Uterus (tissue), 4 donors: ENCODE results near the gene ASB6. TPM values are rescaled to one million over a fixed set of nuclear protein-coding genes. Genes with fewer than 3 reads are reported as not detected.

ENCODE experiments used
- DNase-seq, 2 donors: peaks; one replicate each; pipeline ENCODE4 v3.0.0-alpha.2; 2019 to 2020
- H3K27ac ChIP-seq, 2 donors: fragments of 200-600 bp; sonication (generic); 1 replicate in 1 of 2; 2 replicates in 1 of 2; pipeline ENCODE4 v1.5.1; 2016 to 2018
- H3K27me3 ChIP-seq, 2 donors: fragments of 200-600 bp; sonication (generic); one replicate each; pipeline ENCODE4 v1.5.1; 2018 to 2019; ENCODE audit warnings: control low read depth in 1 of 2
- H3K36me3 ChIP-seq, 2 donors: fragments of 200-600 bp; sonication (generic); one replicate each; pipeline ENCODE4 v1.5.1; 2019; ENCODE audit warnings: control low read depth in 1 of 2
- H3K4me1 ChIP-seq, 2 donors: fragments of 200-600 bp; sonication (generic); one replicate each; pipeline ENCODE4 v1.5.1; 2018 to 2019; ENCODE audit warnings: control low read depth in 1 of 2
- H3K4me3 ChIP-seq, 2 donors: fragments of 200-600 bp; sonication (generic); 1 replicate in 1 of 2; 2 replicates in 1 of 2; pipeline ENCODE4 v1.5.1; 2018 to 2019; ENCODE audit warnings: mild to moderate bottlenecking in 1 of 2
- H3K9me3 ChIP-seq, 2 donors: fragments of 200-600 bp; sonication (generic); one replicate each; pipeline ENCODE4 v1.5.1; 2019; ENCODE audit warnings: control low read depth in 1 of 2
- POLR2A ChIP-seq, 2 donors: fragments of 450-650 bp; IDR thresholded peaks; one replicate each; pipeline ENCODE4 v1.6.1; 2016; ENCODE audit warnings: antibody characterized with exemption in 2 of 2, mild to moderate bottlenecking in 1 of 2, moderate library complexity in 1 of 2
- intact Hi-C: fragments of 100-400 bp; cut with DNase I; formaldehyde crosslinking; loops from one replicate; pipeline ENCODE4 v1.15.1; 2023; ENCODE audit warnings: low total_unique reads
- total RNA-seq, 4 donors: library from RNA; depleted of rRNA in 3 of 4; stranded (reverse); fragments of >200 nt in 3 of 4; gene quantifications; one replicate each; pipeline versions ENCODE4 v1.1.0 to v1.2.4, GENCODE V29; 2014 to 2023
- TF ChIP-seq, protein P1 (sequence below), 4 experiments: fragments of 200-600 bp in 2 of 4; fragments of 450-650 bp in 2 of 4; sonication (generic) in 2 of 4; IDR thresholded peaks; one replicate each; pipeline ENCODE4 v1.5.1; 2016 to 2019; ENCODE audit warnings: antibody characterized with exemption in 4 of 4, mild to moderate bottlenecking in 2 of 4, moderate library complexity in 1 of 4
- donor health status: DM: yes; HTN: yes; CAD: no.

ASB6 gene
- total RNA-seq, 4 donors from 2014 or later = 1.3 to 20.3 (median 8.5) TPM

DNA sequence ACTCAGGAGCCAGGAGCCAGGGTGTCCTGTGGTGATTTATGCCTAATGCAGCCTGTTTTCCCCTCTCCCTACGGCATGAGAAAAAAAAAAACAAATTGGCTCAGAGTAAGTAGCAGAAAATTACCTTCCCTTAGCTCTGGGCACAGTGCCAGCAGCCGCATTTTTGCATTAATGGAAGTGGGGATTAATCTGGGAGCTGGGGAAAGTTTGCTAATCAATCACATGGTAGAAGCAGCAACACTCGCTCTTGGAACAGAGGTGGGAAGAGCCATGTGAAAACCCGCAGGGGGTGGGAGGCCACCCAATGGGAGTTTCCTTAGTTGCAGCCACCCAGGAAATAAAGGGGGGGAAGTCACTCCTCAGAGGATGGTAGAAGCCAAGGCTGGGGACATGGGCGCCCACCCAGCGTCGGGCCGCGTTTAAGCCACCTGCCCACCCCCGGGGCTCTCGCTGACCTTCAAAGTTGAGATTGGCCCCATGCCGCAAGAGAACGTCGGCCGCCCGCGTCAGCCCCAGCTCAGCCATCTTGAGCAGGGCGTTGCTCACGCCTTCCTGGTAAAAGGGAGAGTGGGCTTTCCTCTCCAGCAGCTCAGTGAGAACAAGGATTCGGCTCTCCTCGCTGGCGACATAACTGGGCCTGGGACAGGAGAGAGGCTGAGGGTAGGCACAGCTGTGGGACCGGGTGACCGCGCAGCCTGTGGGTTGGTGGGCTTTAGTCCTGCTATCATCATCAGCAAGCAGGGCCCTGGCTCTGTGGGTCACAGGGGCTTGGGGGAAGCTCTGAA, 1.7 kb downstream of the ASB6 start:
- Histone ChIP-seq H3K4me1 (peaks cover 0 to 14% of the 10 kb centered on the region in 2 donors), H3K27me3 (no peaks in the 10 kb centered on the region), H3K9me3 (no peaks in the 10 kb centered on the region), H3K36me3 (no peaks in the 10 kb centered on the region), H3K4me3 (no peak overlapping the region), H3K27ac (no peak overlapping the region)
- intact Hi-C loops = loop anchor here (10.0 kb wide), 1 partner anchor 145 kb away; no protein-coding TSS in a partner anchor
- no peak for DNase-seq
- TF ChIP-seq POLR2A (IDR thresholded peaks at IDR 0.05) = no peak
- TF ChIP-seq, protein P1, sequence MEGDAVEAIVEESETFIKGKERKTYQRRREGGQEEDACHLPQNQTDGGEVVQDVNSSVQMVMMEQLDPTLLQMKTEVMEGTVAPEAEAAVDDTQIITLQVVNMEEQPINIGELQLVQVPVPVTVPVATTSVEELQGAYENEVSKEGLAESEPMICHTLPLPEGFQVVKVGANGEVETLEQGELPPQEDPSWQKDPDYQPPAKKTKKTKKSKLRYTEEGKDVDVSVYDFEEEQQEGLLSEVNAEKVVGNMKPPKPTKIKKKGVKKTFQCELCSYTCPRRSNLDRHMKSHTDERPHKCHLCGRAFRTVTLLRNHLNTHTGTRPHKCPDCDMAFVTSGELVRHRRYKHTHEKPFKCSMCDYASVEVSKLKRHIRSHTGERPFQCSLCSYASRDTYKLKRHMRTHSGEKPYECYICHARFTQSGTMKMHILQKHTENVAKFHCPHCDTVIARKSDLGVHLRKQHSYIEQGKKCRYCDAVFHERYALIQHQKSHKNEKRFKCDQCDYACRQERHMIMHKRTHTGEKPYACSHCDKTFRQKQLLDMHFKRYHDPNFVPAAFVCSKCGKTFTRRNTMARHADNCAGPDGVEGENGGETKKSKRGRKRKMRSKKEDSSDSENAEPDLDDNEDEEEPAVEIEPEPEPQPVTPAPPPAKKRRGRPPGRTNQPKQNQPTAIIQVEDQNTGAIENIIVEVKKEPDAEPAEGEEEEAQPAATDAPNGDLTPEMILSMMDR (IDR thresholded peaks at IDR 0.05) = no peak

DNA sequence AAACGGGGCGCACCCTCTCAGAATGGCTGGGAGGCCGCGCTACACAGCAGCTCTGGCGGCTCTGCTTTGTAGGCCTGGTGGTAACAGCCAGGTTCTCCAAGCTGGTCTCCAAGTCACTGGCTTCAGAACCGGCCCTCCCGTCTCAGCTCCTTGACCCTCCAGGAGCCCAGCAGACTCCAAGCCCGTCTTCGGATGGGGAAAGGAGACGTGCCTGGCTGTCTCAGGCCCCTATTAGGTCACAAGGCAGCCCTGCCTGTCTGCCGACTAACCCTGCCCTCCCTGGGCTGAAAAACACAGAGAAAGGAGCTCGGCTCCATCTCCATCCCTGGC, 2.2 kb downstream of the ASB6 start:
- intact Hi-C loops = loop anchor here (10.0 kb wide), 1 partner anchor 145 kb away; no protein-coding TSS in a partner anchor
- no peaks in the 10 kb centered on the region for H3K27me3 ChIP-seq
- no peak for DNase-seq
- H3K36me3 ChIP-seq = no peaks in the 10 kb centered on the region
- no peak overlapping the region for H3K4me3 ChIP-seq
- H3K4me1 ChIP-seq = peaks cover 0 to 14% of the 10 kb centered on the region in 2 donors
- TF ChIP-seq, protein P1 (IDR thresholded peaks at IDR 0.05) = no peak
- TF ChIP-seq POLR2A (IDR thresholded peaks at IDR 0.05) = no peak
- no peaks in the 10 kb centered on the region for H3K9me3 ChIP-seq
- no peak overlapping the region for H3K27ac ChIP-seq

DNA sequence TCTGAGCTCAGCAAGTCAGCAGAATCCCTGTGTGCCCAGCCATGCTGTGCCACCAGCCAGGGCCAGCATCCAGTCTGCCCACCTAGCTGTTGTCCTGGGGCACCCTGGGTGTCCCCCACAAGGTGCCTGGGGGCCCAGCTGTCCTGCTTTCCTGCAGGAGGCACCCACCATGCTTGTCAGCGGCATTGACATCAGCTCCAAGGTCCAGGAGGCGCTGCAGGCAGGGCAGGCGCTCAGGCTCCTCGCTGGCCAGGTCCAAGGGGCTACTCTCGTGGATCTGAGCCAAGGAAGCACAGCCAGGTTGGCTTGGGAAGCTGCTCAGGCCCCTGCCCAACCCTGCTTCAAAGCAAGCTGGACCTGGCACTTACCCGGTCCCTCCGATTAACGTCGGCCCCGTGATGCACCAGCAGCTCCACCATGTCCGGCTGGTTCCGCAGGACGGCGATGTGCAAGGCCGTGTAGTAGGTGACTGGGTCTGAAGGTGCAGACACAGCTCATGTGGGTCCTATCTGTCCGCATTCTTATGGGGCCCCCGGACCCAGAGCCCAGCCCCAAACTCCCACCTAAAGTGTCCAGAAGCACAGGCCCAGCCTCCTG, 2.8 kb downstream of the ASB6 start:
- no peak overlapping the region for H3K27ac ChIP-seq
- no peak for TF ChIP-seq POLR2A (IDR thresholded peaks at IDR 0.05)
- TF ChIP-seq, protein P1 (IDR thresholded peaks at IDR 0.05) = no peak
- no peaks in the 10 kb centered on the region for H3K27me3 ChIP-seq
- no peaks in the 10 kb centered on the region for H3K9me3 ChIP-seq
- intact Hi-C loops = no loop called here
- DNase-seq = no peak
- H3K4me3 ChIP-seq = no peak overlapping the region
- H3K36me3 ChIP-seq = no peaks in the 10 kb centered on the region
- peaks cover 0 to 14% of the 10 kb centered on the region in 2 donors for H3K4me1 ChIP-seq

DNA sequence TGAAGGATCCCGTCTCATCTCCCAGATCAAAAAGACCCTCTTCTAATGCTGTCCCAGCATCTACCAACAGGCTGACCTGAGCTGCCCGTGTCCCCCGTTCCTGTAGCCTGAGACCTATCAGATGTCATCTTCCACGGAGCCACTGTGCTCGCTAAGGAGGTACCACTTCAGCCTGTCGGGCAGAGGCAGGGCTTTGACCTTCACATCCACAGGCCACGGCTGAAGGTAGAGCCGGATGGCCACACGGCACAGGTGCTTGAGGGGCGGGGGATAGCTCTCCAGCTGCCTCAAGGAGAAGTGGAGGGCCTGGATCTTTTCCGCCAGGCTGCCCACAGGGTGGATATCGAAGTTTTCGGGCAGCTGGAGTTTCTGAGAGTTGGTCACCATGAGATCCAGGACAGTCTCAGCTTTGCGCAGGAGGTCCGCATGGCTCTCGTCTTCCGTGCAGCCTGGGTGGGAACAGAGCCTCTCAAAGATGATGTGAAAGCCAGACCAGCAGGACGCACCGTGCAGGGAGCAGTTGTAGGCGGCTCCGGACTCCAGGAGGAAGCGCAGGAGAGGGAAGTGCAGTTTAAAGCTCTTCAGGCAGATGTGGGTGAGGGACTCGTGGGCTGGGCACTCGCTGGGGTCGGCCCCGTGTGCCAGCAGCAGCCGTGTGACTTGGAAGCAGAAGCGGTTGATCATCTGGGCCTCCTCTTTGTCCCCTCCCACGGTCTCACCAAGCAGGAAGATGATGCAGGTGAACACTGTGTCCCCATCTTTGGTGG, 4.1 kb downstream of the ASB6 start:
- intact Hi-C loops = no loop called here

More for the DNA sequence above, 4.1 kb downstream of the ASB6 start:
- H3K4me1 ChIP-seq = peaks cover 0 to 14% of the 10 kb centered on the region in 2 donors
- H3K27ac ChIP-seq = no peak overlapping the region
- H3K4me3 ChIP-seq = no peak overlapping the region
- no peaks in the 10 kb centered on the region for H3K36me3 ChIP-seq
- DNase-seq = no peak
- TF ChIP-seq, protein P1 (IDR thresholded peaks at IDR 0.05) = no peak
- no peak for TF ChIP-seq POLR2A (IDR thresholded peaks at IDR 0.05)
- no peaks in the 10 kb centered on the region for H3K9me3 ChIP-seq
- no peaks in the 10 kb centered on the region for H3K27me3 ChIP-seq
